HG02798 (cell line): ENCODE results near the gene BMP3.
A peak's percentile ranks its signal among the peaks of the same experiment; 100 is the strongest.
"Not testable (repeated sequence)": the region's sequence is repeated elsewhere in the genome, so short reads cannot be mapped to it uniquely, and the experiment has no call there.

Experiments
- ATAC-seq: cut with Tn5 transposase; IDR thresholded peaks from one replicate; pipeline ENCODE4 v1.9.1; 2021; ENCODE audit warnings: mild to moderate bottlenecking; ENCODE audit not compliant: unreplicated experiment, poor library complexity

BMP3 gene

GRCh38 chr4:81030061-81030980 lies at the start of gene BMP3:
Gene BMP3, plus strand, starts transcription at chr4:81030708. Its CDS starts 577 bp downstream, at chr4:81031285.
- ATAC-seq = no peak

GRCh38 chr4:80986011-80986410 lies 44.5 kb upstream of the BMP3 start:
- ATAC-seq = no peak

GRCh38 chr4:80989921-80990544 lies 40.5 kb upstream of the BMP3 start:
- peak; percentile 89 for ATAC-seq

- ATAC-seq = no peak
Observed at GRCh38 chr4:80990851-80991250, 39.7 kb upstream of the BMP3 start.

- ATAC-seq = no peak
Observed at GRCh38 chr4:80999943-81000342, 30.6 kb upstream of the BMP3 start.

GRCh38 chr4:81003597-81004111 lies 26.9 kb upstream of the BMP3 start:
- peak; percentile 99 for ATAC-seq

GRCh38 chr4:81007417-81007816 lies 23.1 kb upstream of the BMP3 start:
- ATAC-seq = no peak

GRCh38 chr4:81016566-81016965 lies 13.9 kb upstream of the BMP3 start:
- not testable (repeated sequence) for ATAC-seq

- ATAC-seq = no peak
Observed at GRCh38 chr4:81019006-81019405, 11.5 kb upstream of the BMP3 start.

GRCh38 chr4:81021142-81021944 lies 9.2 kb upstream of the BMP3 start:
- no peak for ATAC-seq

GRCh38 chr4:81021981-81022380 lies 8.5 kb upstream of the BMP3 start:
- ATAC-seq = no peak

- no peak for ATAC-seq
Observed at GRCh38 chr4:81023484-81023883, 7.0 kb upstream of the BMP3 start.

GRCh38 chr4:81030981-81031791 lies 678 bp downstream of the BMP3 start:
- no peak for ATAC-seq

- ATAC-seq = no peak
Observed at GRCh38 chr4:81031796-81032551, 1.5 kb downstream of the BMP3 start.

- ATAC-seq = no peak
Observed at GRCh38 chr4:81032771-81033684, 2.5 kb downstream of the BMP3 start.

GRCh38 chr4:81038636-81039350 lies 8.3 kb downstream of the BMP3 start:
- ATAC-seq = no peak

GRCh38 chr4:81039351-81039972 lies 9.0 kb downstream of the BMP3 start:
- no peak for ATAC-seq
